Neural cell (in vitro differentiated cells): ENCODE data around the gene INMT. TPM values are rescaled to one million over a fixed set of nuclear protein-coding genes. Genes with fewer than 3 reads are reported as not detected.

Experiments
- H2AFZ ChIP-seq: fragments of 200-600, 300-800 bp; sonication (generic), shearing (Covaris generic); 2 replicates; pipeline ENCODE4 v1.6.0; 2014; ENCODE audit warnings: low read depth, mild to moderate bottlenecking, antibody characterized with exemption, low read length, moderate library complexity
- H3F3A ChIP-seq: fragments of 200-600 bp; shearing (Covaris generic); 2 replicates; pipeline ENCODE4 v1.6.1; 2016; ENCODE audit warnings: mild to moderate bottlenecking, moderate library complexity, mixed read lengths, antibody characterized with exemption, low read length; ENCODE audit not compliant: insufficient read depth, poor library complexity, severe bottlenecking
- H3K27ac ChIP-seq: fragments of 200-600, 300-800 bp; sonication (generic), shearing (Covaris generic); 2 replicates; pipeline ENCODE4 v1.5.1; 2014; ENCODE audit warnings: mild to moderate bottlenecking, low read length, moderate library complexity
- H3K27me3 ChIP-seq: fragments of 300-800, 200-600 bp; sonication (generic), shearing (Covaris generic); 2 replicates; pipeline ENCODE4 v1.6.0; 2014; ENCODE audit warnings: mild to moderate bottlenecking, low read depth, low read length, moderate library complexity; ENCODE audit not compliant: insufficient read depth
- H3K36me3 ChIP-seq: fragments of 300-800, 200-600 bp; sonication (generic), shearing (Covaris generic); 2 replicates; pipeline ENCODE4 v1.5.1; 2014; ENCODE audit warnings: mild to moderate bottlenecking, antibody characterized with exemption, low read length, moderate library complexity; ENCODE audit not compliant: insufficient read depth
- H3K4me2 ChIP-seq: fragments of 300-800, 200-600 bp; sonication (generic), shearing (Covaris generic); 2 replicates; pipeline ENCODE4 v1.6.0; 2014; ENCODE audit warnings: mild to moderate bottlenecking, low read length
- H3K4me3 ChIP-seq: fragments of 300-800, 200-600 bp; sonication (generic), shearing (Covaris generic); 2 replicates; pipeline ENCODE4 v1.5.1; 2014; ENCODE audit warnings: mild to moderate bottlenecking, low read length, moderate library complexity
- H3K79me2 ChIP-seq: fragments of 200-600 bp; shearing (Covaris generic); replicated peaks from 2 replicates; pipeline ENCODE4 v1.6.0; 2014; ENCODE audit warnings: mild to moderate bottlenecking, low read length, moderate library complexity; ENCODE audit not compliant: insufficient read depth
- H3K9ac ChIP-seq: fragments of 300-800, 200-600 bp; sonication (generic), shearing (Covaris generic); 2 replicates; pipeline ENCODE4 v1.6.1; 2016; ENCODE audit warnings: mild to moderate bottlenecking, low read length, mixed read lengths
- H3K9me2 ChIP-seq: fragments of 200-600 bp; shearing (Covaris generic); 2 replicates; pipeline ENCODE4 v1.6.1; 2016; ENCODE audit warnings: mild to moderate bottlenecking, low read length, mixed read lengths; ENCODE audit not compliant: insufficient read depth
- H3K9me3 ChIP-seq: fragments of 200-600, 300-800 bp; sonication (generic), shearing (Covaris generic); 2 replicates; pipeline ENCODE4 v1.6.1; 2016; ENCODE audit warnings: mild to moderate bottlenecking, mixed run types, low read length, moderate library complexity, mixed read lengths
- H4K20me1 ChIP-seq: fragments of 200-600 bp; shearing (Covaris generic); 2 replicates; pipeline ENCODE4 v1.6.1; 2016; ENCODE audit warnings: mild to moderate bottlenecking, mixed run types; ENCODE audit not compliant: insufficient read depth
- EP300 ChIP-seq: fragments of 450-650 bp; conservative IDR thresholded peaks from 2 replicates; pipeline ENCODE4 v1.6.1; 2014; ENCODE audit warnings: antibody characterized with exemption, mild to moderate bottlenecking, moderate library complexity; ENCODE audit not compliant: poor library complexity, severe bottlenecking
- EZH2 ChIP-seq: fragments of 200-600, 300-800 bp; shearing (Covaris generic), sonication (generic); IDR thresholded peaks from 2 replicates; pipeline ENCODE4 v1.6.1; 2014; ENCODE audit warnings: antibody characterized with exemption, low read length, borderline replicate concordance, mild to moderate bottlenecking; ENCODE audit not compliant: insufficient read depth, poor library complexity, severe bottlenecking
- MXI1 ChIP-seq: fragments of 450-650 bp; conservative IDR thresholded peaks from 2 replicates; pipeline ENCODE4 v1.6.1; 2014; ENCODE audit warnings: antibody characterized with exemption, mild to moderate bottlenecking; ENCODE audit not compliant: poor library complexity, severe bottlenecking
- POLR2AphosphoS5 ChIP-seq: IDR thresholded peaks from 2 replicates; pipeline ENCODE4 v1.6.1; 2012
- RAD21 ChIP-seq: fragments of 450-650 bp; conservative IDR thresholded peaks from 2 replicates; pipeline ENCODE4 v1.6.1; 2014; ENCODE audit warnings: antibody characterized with exemption, mild to moderate bottlenecking, moderate library complexity
- SMC3 ChIP-seq: fragments of 450-650 bp; conservative IDR thresholded peaks from 2 replicates; pipeline ENCODE4 v1.6.1; 2014; ENCODE audit warnings: antibody characterized with exemption, mild to moderate bottlenecking, moderate library complexity; ENCODE audit not compliant: poor library complexity
- TAF1 ChIP-seq: IDR thresholded peaks from 2 replicates; pipeline ENCODE4 v1.6.1; 2012; ENCODE audit warnings: low read depth
- polyA plus RNA-seq: library from polyadenylated mRNA; depleted of rRNA; stranded (reverse); fragments of >200 nt; gene quantifications from 2 replicates; pipeline ENCODE4 v1.2.3, GENCODE V29; 2014
- TF ChIP-seq, protein P1 (sequence below): IDR thresholded peaks from 2 replicates; pipeline ENCODE4 v1.6.1; 2012; ENCODE audit warnings: borderline replicate concordance
- TF ChIP-seq, protein P2 (sequence below): fragments of 450-650 bp; IDR thresholded peaks from 2 replicates; pipeline ENCODE4 v1.5.1; 2014; ENCODE audit warnings: antibody characterized with exemption, mild to moderate bottlenecking, moderate library complexity; ENCODE audit not compliant: poor library complexity, severe bottlenecking

The INMT gene
- polyA plus RNA-seq, 1 donor from 2014 or later: 0.66 TPM

DNA sequence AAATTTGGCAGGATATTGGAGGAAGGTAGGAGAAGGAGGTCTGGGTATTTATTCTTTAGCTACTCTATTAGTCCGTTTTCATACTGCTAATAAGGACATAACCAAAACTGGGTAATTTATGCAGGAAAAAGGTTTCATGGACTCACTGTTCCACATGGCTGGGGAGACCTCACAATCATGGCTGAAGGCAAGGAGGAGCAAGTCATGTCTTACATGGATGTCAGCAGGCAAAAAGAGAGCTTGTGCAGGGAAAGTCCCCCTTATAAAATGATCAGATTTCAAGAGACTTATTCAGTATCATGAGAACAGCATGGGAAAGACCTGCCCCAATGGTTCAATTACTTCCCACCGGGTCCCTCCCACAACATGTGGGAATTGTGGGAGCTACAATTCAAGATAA lies 1.9 kb upstream of the INMT start:
- TF ChIP-seq POLR2AphosphoS5: no peak
- no peak for TF ChIP-seq MXI1
- no peak for TF ChIP-seq RAD21
- TF ChIP-seq, protein P1, sequence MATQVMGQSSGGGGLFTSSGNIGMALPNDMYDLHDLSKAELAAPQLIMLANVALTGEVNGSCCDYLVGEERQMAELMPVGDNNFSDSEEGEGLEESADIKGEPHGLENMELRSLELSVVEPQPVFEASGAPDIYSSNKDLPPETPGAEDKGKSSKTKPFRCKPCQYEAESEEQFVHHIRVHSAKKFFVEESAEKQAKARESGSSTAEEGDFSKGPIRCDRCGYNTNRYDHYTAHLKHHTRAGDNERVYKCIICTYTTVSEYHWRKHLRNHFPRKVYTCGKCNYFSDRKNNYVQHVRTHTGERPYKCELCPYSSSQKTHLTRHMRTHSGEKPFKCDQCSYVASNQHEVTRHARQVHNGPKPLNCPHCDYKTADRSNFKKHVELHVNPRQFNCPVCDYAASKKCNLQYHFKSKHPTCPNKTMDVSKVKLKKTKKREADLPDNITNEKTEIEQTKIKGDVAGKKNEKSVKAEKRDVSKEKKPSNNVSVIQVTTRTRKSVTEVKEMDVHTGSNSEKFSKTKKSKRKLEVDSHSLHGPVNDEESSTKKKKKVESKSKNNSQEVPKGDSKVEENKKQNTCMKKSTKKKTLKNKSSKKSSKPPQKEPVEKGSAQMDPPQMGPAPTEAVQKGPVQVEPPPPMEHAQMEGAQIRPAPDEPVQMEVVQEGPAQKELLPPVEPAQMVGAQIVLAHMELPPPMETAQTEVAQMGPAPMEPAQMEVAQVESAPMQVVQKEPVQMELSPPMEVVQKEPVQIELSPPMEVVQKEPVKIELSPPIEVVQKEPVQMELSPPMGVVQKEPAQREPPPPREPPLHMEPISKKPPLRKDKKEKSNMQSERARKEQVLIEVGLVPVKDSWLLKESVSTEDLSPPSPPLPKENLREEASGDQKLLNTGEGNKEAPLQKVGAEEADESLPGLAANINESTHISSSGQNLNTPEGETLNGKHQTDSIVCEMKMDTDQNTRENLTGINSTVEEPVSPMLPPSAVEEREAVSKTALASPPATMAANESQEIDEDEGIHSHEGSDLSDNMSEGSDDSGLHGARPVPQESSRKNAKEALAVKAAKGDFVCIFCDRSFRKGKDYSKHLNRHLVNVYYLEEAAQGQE: no peak
- TF ChIP-seq, protein P2, sequence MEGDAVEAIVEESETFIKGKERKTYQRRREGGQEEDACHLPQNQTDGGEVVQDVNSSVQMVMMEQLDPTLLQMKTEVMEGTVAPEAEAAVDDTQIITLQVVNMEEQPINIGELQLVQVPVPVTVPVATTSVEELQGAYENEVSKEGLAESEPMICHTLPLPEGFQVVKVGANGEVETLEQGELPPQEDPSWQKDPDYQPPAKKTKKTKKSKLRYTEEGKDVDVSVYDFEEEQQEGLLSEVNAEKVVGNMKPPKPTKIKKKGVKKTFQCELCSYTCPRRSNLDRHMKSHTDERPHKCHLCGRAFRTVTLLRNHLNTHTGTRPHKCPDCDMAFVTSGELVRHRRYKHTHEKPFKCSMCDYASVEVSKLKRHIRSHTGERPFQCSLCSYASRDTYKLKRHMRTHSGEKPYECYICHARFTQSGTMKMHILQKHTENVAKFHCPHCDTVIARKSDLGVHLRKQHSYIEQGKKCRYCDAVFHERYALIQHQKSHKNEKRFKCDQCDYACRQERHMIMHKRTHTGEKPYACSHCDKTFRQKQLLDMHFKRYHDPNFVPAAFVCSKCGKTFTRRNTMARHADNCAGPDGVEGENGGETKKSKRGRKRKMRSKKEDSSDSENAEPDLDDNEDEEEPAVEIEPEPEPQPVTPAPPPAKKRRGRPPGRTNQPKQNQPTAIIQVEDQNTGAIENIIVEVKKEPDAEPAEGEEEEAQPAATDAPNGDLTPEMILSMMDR: no peak
- TF ChIP-seq EZH2: no peak
- TF ChIP-seq TAF1: no peak
- no peak for TF ChIP-seq EP300
- no peak for TF ChIP-seq SMC3
- Histone ChIP-seq H2AFZ (no peak overlapping the region), H4K20me1 (no peaks in the 10 kb centered on the region), H3K36me3 (no peaks in the 10 kb centered on the region), H3K79me2 (no peaks in the 10 kb centered on the region), H3K4me3 (no peak overlapping the region), H3K27ac (no peak overlapping the region), H3K4me2 (no peak overlapping the region), H3F3A (no peaks in the 10 kb centered on the region), H3K27me3 (no peaks in the 10 kb centered on the region), H3K9me2 (no peaks in the 10 kb centered on the region), H3K9me3 (no peaks in the 10 kb centered on the region), H3K9ac (no peak overlapping the region)

GRCh38 chr7:30750683-30751650 lies 968 bp upstream of the INMT start:
- Histone ChIP-seq H3K27me3 (no peaks in the 10 kb centered on the region), H3K9ac (no peak overlapping the region), H3K9me3 (no peaks in the 10 kb centered on the region), H2AFZ (no peak overlapping the region), H3K79me2 (no peaks in the 10 kb centered on the region), H3K4me2 (no peak overlapping the region), H3K36me3 (no peaks in the 10 kb centered on the region), H3K27ac (no peak overlapping the region), H3K9me2 (no peaks in the 10 kb centered on the region), H3K4me3 (no peak overlapping the region), H4K20me1 (no peaks in the 10 kb centered on the region), H3F3A (no peaks in the 10 kb centered on the region)
- TF ChIP-seq, protein P2: no peak
- no peak for TF ChIP-seq TAF1
- TF ChIP-seq, protein P1: no peak
- no peak for TF ChIP-seq POLR2AphosphoS5
